Measurements from ENCODE around the gene ZNF316. TPM values are rescaled to one million over a fixed set of nuclear protein-coding genes. Genes with fewer than 3 reads are reported as not detected.

ZNF316 gene
- 10 to 100 TPM; 29.2 to 32.2 TPM for total RNA-seq

- DNase-seq (peak; percentile 61), ATAC-seq (peak; percentile 80)
- H3K36me3 Mint-ChIP-seq = peaks cover 25% of the 10 kb centered on the region
- H3K9me3 Mint-ChIP-seq (ENCODE audit: low read depth) = no peaks in the 10 kb centered on the region
- CTCF ChIA-PET = interaction anchor here (0.6 to 1.3 kb wide), 4 partner anchors 9 to 79 kb away, joined by 3 to 5 read pairs (median 3); no protein-coding TSS in a partner anchor
- no peaks in the 10 kb centered on the region for H3K27me3 Mint-ChIP-seq
- peaks cover 29% of the 10 kb centered on the region for H3K4me1 Mint-ChIP-seq
- peak within 1 kb of the TSS; percentile 81 for H3K27ac Mint-ChIP-seq
- H3K4me3 Mint-ChIP-seq = peak within 1 kb of the TSS; percentile 76
Measured at GRCh38 chr7:6636741-6637543, at the start of gene ZNF316. ZNF316 (plus strand) TSS chr7:6637318; CDS start chr7:6642410, 5,092 bp downstream.

- DNase-seq = no peak
- Mint-ChIP-seq H3K9me3 (ENCODE audit: low read depth) (no peaks in the 10 kb centered on the region), H3K4me3 (peak overlapping the region; percentile 50), H3K36me3 (peaks cover 32% of the 10 kb centered on the region), H3K4me1 (peaks cover 24% of the 10 kb centered on the region), H3K27me3 (no peaks in the 10 kb centered on the region), H3K27ac (peak overlapping the region; percentile 52)
- ATAC-seq = no peak
- CTCF ChIA-PET = interaction anchor here (1.2 to 5.8 kb wide), 2 partner anchors 13 to 17 kb away, joined by 3 to 60 read pairs; partner anchors contain the start of gene ZDHHC4
Measured at GRCh38 chr7:6588566-6588965, 48.6 kb upstream of the ZNF316 start.

- DNase-seq (no peak), ATAC-seq (no peak)
- no peaks in the 10 kb centered on the region for H3K27me3 Mint-ChIP-seq
- H3K27ac Mint-ChIP-seq = peak overlapping the region; percentile 69
- peaks cover 25% of the 10 kb centered on the region for H3K4me1 Mint-ChIP-seq
- H3K36me3 Mint-ChIP-seq = peaks cover 35% of the 10 kb centered on the region
- H3K4me3 Mint-ChIP-seq = peak overlapping the region; percentile 50
- CTCF ChIA-PET = interaction anchor here (1.2 to 5.8 kb wide), 12 partner anchors 8 to 268 kb away, joined by 3 to 60 read pairs (median 6); partner anchors contain the start of gene ZDHHC4
- no peaks in the 10 kb centered on the region for H3K9me3 Mint-ChIP-seq (ENCODE audit: low read depth)
Measured at GRCh38 chr7:6589151-6589828, 47.8 kb upstream of the ZNF316 start.

GRCh38 chr7:6589829-6590644 lies 47.1 kb upstream of the ZNF316 start, which contains the start of gene INTS15:
INTS15 (plus strand) TSS chr7:6590021; CDS start chr7:6590284, 263 bp downstream.
- Mint-ChIP-seq H3K27me3 (no peaks in the 10 kb centered on the region), H3K27ac (peak within 1 kb of the TSS; percentile 80), H3K4me3 (peak within 1 kb of the TSS; percentile 86), H3K9me3 (ENCODE audit: low read depth) (no peaks in the 10 kb centered on the region), H3K36me3 (peaks cover 31% of the 10 kb centered on the region), H3K4me1 (peaks cover 26% of the 10 kb centered on the region)
- CTCF ChIA-PET = interaction anchor here (0.7 to 5.8 kb wide), 17 partner anchors 9 to 268 kb away, joined by 3 to 60 read pairs (median 4); partner anchors contain the start of gene ZDHHC4
- DNase-seq (peak; percentile 83), ATAC-seq (peak; percentile 92)

- H3K9me3 Mint-ChIP-seq (ENCODE audit: low read depth) = no peaks in the 10 kb centered on the region
- ATAC-seq (no peak), DNase-seq (no peak)
- H3K27ac Mint-ChIP-seq = peak overlapping the region; percentile 80
- H3K27me3 Mint-ChIP-seq = no peaks in the 10 kb centered on the region
- H3K4me1 Mint-ChIP-seq = peaks cover 26% of the 10 kb centered on the region
- peak overlapping the region; percentile 86 for H3K4me3 Mint-ChIP-seq
- CTCF ChIA-PET = interaction anchor here (0.7 to 5.8 kb wide), 15 partner anchors 10 to 267 kb away, joined by 3 to 60 read pairs (median 5); partner anchors contain the start of gene ZDHHC4
- peaks cover 31% of the 10 kb centered on the region for H3K36me3 Mint-ChIP-seq
Measured at GRCh38 chr7:6590645-6591110, 46.4 kb upstream of the ZNF316 start.

GRCh38 chr7:6600093-6600492 lies 37.0 kb upstream of the ZNF316 start:
- CTCF ChIA-PET = interaction anchor here (1.3 to 2.1 kb wide), 3 partner anchors 10 to 22 kb away, joined by 3 to 14 read pairs (median 6); partner anchors contain the start of genes INTS15 and ZDHHC4
- Mint-ChIP-seq H3K27ac (no peak overlapping the region), H3K4me3 (no peak overlapping the region), H3K27me3 (no peaks in the 10 kb centered on the region), H3K36me3 (peaks cover 32% of the 10 kb centered on the region), H3K4me1 (no peaks in the 10 kb centered on the region), H3K9me3 (ENCODE audit: low read depth) (no peaks in the 10 kb centered on the region)
- DNase-seq = no peak
- no peak for ATAC-seq

- ATAC-seq (no peak), DNase-seq (no peak)
- Mint-ChIP-seq H3K9me3 (ENCODE audit: low read depth) (no peaks in the 10 kb centered on the region), H3K36me3 (peaks cover 15% of the 10 kb centered on the region), H3K27ac (no peak overlapping the region), H3K27me3 (no peaks in the 10 kb centered on the region), H3K4me1 (no peaks in the 10 kb centered on the region), H3K4me3 (no peak overlapping the region)
- CTCF ChIA-PET = no interaction called here
Measured at GRCh38 chr7:6604458-6604857, 32.7 kb upstream of the ZNF316 start.

- H3K4me1 Mint-ChIP-seq = no peaks in the 10 kb centered on the region
- no peaks in the 10 kb centered on the region for H3K9me3 Mint-ChIP-seq (ENCODE audit: low read depth)
- ATAC-seq = no peak
- H3K4me3 Mint-ChIP-seq = no peak overlapping the region
- no peak for DNase-seq
- H3K27me3 Mint-ChIP-seq = no peaks in the 10 kb centered on the region
- no peak overlapping the region for H3K27ac Mint-ChIP-seq
- CTCF ChIA-PET = interaction anchor here (1.0 kb wide), 1 partner anchor 16 kb away, joined by 3 read pairs; no protein-coding TSS in a partner anchor
- H3K36me3 Mint-ChIP-seq = peaks cover 14% of the 10 kb centered on the region
Measured at GRCh38 chr7:6606866-6607583, 30.1 kb upstream of the ZNF316 start.

- H3K4me3 Mint-ChIP-seq = no peak overlapping the region
- no peak overlapping the region for H3K27ac Mint-ChIP-seq
- H3K27me3 Mint-ChIP-seq = peaks cover 2% of the 10 kb centered on the region
- H3K9me3 Mint-ChIP-seq (ENCODE audit: low read depth) = no peaks in the 10 kb centered on the region
- DNase-seq (no peak), ATAC-seq (no peak)
- H3K36me3 Mint-ChIP-seq = peaks cover 12% of the 10 kb centered on the region
- CTCF ChIA-PET = no interaction called here
- no peaks in the 10 kb centered on the region for H3K4me1 Mint-ChIP-seq
Measured at GRCh38 chr7:6607651-6608051, 29.5 kb upstream of the ZNF316 start.

GRCh38 chr7:6608081-6608480 lies 29.0 kb upstream of the ZNF316 start:
- CTCF ChIA-PET = no interaction called here
- no peak overlapping the region for H3K4me3 Mint-ChIP-seq
- peaks cover 11% of the 10 kb centered on the region for H3K36me3 Mint-ChIP-seq
- ATAC-seq = no peak
- peaks cover 2% of the 10 kb centered on the region for H3K27me3 Mint-ChIP-seq
- no peak overlapping the region for H3K27ac Mint-ChIP-seq
- H3K9me3 Mint-ChIP-seq (ENCODE audit: low read depth) = no peaks in the 10 kb centered on the region
- DNase-seq = no peak
- no peaks in the 10 kb centered on the region for H3K4me1 Mint-ChIP-seq

- peaks cover 7% of the 10 kb centered on the region for H3K27me3 Mint-ChIP-seq
- CTCF ChIA-PET = interaction anchor here (1.1 kb wide), 1 partner anchor 19 kb away, joined by 4 read pairs; the partner anchor contains the start of gene INTS15
- no peaks in the 10 kb centered on the region for H3K9me3 Mint-ChIP-seq (ENCODE audit: low read depth)
- H3K36me3 Mint-ChIP-seq = peaks cover 9% of the 10 kb centered on the region
- no peak overlapping the region for H3K4me3 Mint-ChIP-seq
- DNase-seq (no peak), ATAC-seq (no peak)
- no peak overlapping the region for H3K27ac Mint-ChIP-seq
- no peaks in the 10 kb centered on the region for H3K4me1 Mint-ChIP-seq
Measured at GRCh38 chr7:6608794-6609193, 28.3 kb upstream of the ZNF316 start.

- DNase-seq (no peak), ATAC-seq (no peak)
- peaks cover 2% of the 10 kb centered on the region for H3K36me3 Mint-ChIP-seq
- no peak overlapping the region for H3K27ac Mint-ChIP-seq
- H3K4me3 Mint-ChIP-seq = no peak overlapping the region
- peaks cover 24% of the 10 kb centered on the region for H3K27me3 Mint-ChIP-seq
- CTCF ChIA-PET = interaction anchor here (1.1 to 1.3 kb wide), 2 partner anchors 23 to 245 kb away, joined by 3 to 4 read pairs; partner anchors contain the start of gene INTS15
- H3K4me1 Mint-ChIP-seq = peaks cover 5% of the 10 kb centered on the region
- no peaks in the 10 kb centered on the region for H3K9me3 Mint-ChIP-seq (ENCODE audit: low read depth)
Measured at GRCh38 chr7:6612819-6613218, 24.3 kb upstream of the ZNF316 start.
